Measurements from ENCODE around the gene GPATCH1.

DNA sequence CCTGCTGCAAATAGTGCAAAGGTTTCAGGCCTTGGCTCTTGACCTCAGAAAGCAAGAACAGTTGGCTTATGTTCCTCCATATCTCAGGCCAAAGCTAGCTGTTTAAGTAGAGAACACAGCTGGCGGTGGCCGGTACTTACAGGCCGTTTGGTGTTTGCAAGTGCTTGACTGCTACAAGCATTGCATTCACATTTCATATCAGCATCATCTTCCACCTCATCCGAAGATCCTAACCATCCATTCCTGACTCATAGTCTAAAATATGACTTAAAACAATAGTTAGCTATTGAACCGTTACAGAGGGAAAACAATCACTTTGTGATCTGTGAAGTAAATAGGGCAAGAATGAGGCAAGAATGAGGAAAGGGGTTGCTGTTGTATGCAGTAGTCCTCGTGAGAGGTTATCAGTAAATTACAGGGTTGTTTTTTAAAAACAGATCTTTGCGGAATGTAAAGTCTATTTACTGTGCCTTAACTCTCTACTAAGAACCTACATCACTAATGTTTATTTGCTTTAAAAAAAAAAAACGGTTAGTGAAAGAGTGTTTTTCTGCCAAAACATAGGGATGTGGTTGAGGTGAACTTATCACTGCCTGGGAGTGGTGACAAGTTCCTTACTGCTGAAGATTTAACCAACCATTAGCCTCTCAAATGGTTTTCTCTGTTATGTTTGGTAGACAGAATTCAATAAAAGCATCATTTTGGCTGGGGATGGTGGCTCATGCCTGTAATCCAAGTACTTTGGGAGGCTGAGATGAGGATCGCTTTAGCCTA lies 29.3 kb downstream of the GPATCH1 start:
- TF ChIP-seq CTCF (IDR thresholded peaks at IDR 0.05) (no peak), POLR2A (IDR thresholded peaks at IDR 0.05) (no peak)
